GM12878 (cell line): ENCODE measurements around the gene KRTAP10-8.

Source experiments
- CHD4 ChIP-seq: fragments of 200-600 bp; sonication (generic); IDR thresholded peaks from 2 replicates; pipeline ENCODE4 v1.6.1; 2016; ENCODE audit warnings: mild to moderate bottlenecking
- CTCF ChIP-seq, 3 experiments: IDR thresholded peaks in 2 of 3; conservative IDR thresholded peaks in 1 of 3; 2 replicates each; pipeline ENCODE4 v1.5.1; 2011; ENCODE audit warnings: low read depth in 3 of 3, low read length in 3 of 3, mild to moderate bottlenecking in 3 of 3, control low read depth in 2 of 3, moderate library complexity in 2 of 3, inconsistent platforms in 1 of 3, mixed read lengths in 1 of 3; ENCODE audit not compliant: control insufficient read depth in 2 of 3, insufficient read depth in 1 of 3; ENCODE audit errors: extremely low read depth in 1 of 3
- CUX1 ChIP-seq: IDR thresholded peaks from 2 replicates; pipeline ENCODE4 v1.6.1; 2012; ENCODE audit warnings: improper control_type of control experiment, low read depth, low read length; ENCODE audit not compliant: insufficient replicate concordance
- EP300 ChIP-seq, 2 experiments: fragments of 150-350 bp in 1 of 2; IDR thresholded peaks; 2 replicates each; pipeline ENCODE4 v1.6.1; 2011 to 2012; ENCODE audit warnings: low read depth in 2 of 2, low read length in 2 of 2, borderline replicate concordance in 1 of 2, improper control_type of control experiment in 1 of 2, inconsistent platforms in 1 of 2; ENCODE audit not compliant: control insufficient read depth in 1 of 2
- EZH2 ChIP-seq: IDR thresholded peaks from 2 replicates; pipeline ENCODE4 v1.6.1; 2012; ENCODE audit warnings: low read depth, mild to moderate bottlenecking, control low read depth, inconsistent platforms, low read length, borderline replicate concordance; ENCODE audit not compliant: control insufficient read depth
- NKRF ChIP-seq: fragments of 450-650 bp; conservative IDR thresholded peaks from 2 replicates; pipeline ENCODE4 v1.6.1; 2017; ENCODE audit warnings: mild to moderate bottlenecking, moderate library complexity
- NR2C2 ChIP-seq: IDR thresholded peaks from 2 replicates; pipeline ENCODE4 v1.6.1; 2011; ENCODE audit warnings: borderline replicate concordance, low read depth; ENCODE audit not compliant: control insufficient read depth, insufficient read length
- POLR2A ChIP-seq: IDR thresholded peaks from 2 replicates; pipeline ENCODE4 v1.6.1; 2011; ENCODE audit warnings: low read depth, mild to moderate bottlenecking, low read length
- SIN3A ChIP-seq: IDR thresholded peaks from 2 replicates; pipeline ENCODE4 v1.6.1; 2012; ENCODE audit warnings: low read depth, low read length, improper control_type of control experiment
- SRF ChIP-seq, 2 experiments: IDR thresholded peaks; 2 replicates each; pipeline ENCODE4 v1.6.1; 2011; ENCODE audit warnings: low read depth in 2 of 2, low read length in 2 of 2, mild to moderate bottlenecking in 1 of 2, moderate library complexity in 1 of 2
- TAF1 ChIP-seq: IDR thresholded peaks from 2 replicates; pipeline ENCODE4 v1.6.1; 2011; ENCODE audit warnings: mild to moderate bottlenecking, low read depth, low read length, borderline replicate concordance
- ZBTB33 ChIP-seq: fragments of 450-650 bp; IDR thresholded peaks from 2 replicates; pipeline ENCODE4 v1.6.1; 2017; ENCODE audit warnings: mild to moderate bottlenecking
- ZBTB40 ChIP-seq: fragments of 450-650 bp; IDR thresholded peaks from 2 replicates; pipeline ENCODE4 v1.6.1; 2016; ENCODE audit warnings: mild to moderate bottlenecking, moderate library complexity, borderline replicate concordance
- ZNF274 ChIP-seq: IDR thresholded peaks from one replicate; pipeline ENCODE4 v1.8.0; 2011; ENCODE audit not compliant: insufficient read length, insufficient read depth

GRCh38 chr21:44568261-44568660 lies 43.6 kb upstream of the KRTAP10-8 start:
- no peak for TF ChIP-seq ZNF274
- no peak for TF ChIP-seq CUX1
- no peak for TF ChIP-seq CTCF (IDR thresholded peaks at IDR 0.05 in 2 of 3, conservative IDR thresholded peaks at IDR 0.05 in 1 of 3; ENCODE audit: control insufficient read depth in 2 of 3, extremely low read depth in 1 of 3, insufficient read depth in 1 of 3, low read depth in 3 of 3, low read length in 3 of 3)
- TF ChIP-seq ZBTB33 = no peak
- no peak for TF ChIP-seq TAF1
- no peak for TF ChIP-seq POLR2A
- no peak for TF ChIP-seq CHD4
- TF ChIP-seq NR2C2 = no peak
- TF ChIP-seq EP300 (IDR thresholded peaks at IDR 0.05; ENCODE audit: borderline replicate concordance in 1 of 2, control insufficient read depth in 1 of 2, low read depth in 2 of 2, low read length in 2 of 2) = no peak
- no peak for TF ChIP-seq ZBTB40
- no peak for TF ChIP-seq EZH2
- TF ChIP-seq SRF (IDR thresholded peaks at IDR 0.05; ENCODE audit: low read depth in 2 of 2, low read length in 2 of 2) = no peak
- no peak for TF ChIP-seq NKRF
- no peak for TF ChIP-seq SIN3A
